DMS153 (cell line): ENCODE measurements around the gene ABL2.
"Not testable (repeated sequence)": the region's sequence is repeated elsewhere in the genome, so short reads cannot be mapped to it uniquely, and the experiment has no call there.

Experiments
- DNase-seq: peaks from one replicate; lab custom pipeline; 2025; lab: John Stamatoyannopoulos, UW

ABL2 gene

DNA sequence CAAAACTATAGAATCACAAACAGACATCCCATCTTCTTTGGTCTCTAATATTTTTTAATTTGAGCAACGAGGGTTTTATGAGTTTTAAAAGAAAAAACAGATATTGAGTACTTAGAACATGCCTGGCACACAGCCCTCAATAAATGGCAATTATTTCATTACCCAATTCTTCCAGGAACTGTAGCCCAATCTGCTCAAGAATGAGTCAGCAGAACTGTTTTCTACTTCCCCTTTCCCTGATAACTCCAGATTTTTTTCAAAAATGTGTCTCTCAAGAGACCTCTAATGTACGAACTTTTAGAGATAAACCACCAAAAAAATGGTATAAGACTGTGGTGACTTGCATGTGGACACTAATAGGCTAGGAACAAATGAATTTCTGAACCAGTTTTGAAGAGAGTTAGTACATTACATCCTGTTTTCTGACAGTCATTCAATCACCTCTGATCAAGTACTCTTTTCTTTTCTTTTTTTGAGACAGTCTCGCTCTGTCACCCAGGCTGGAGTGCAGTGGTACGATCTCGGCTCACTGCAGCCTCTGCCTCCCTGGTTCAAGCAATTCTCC, 11.5 kb downstream of the ABL2 start:
- no peak for DNase-seq

- not testable (repeated sequence) for DNase-seq
Measured at GRCh38 chr1:179213317-179213716, 16.2 kb downstream of the ABL2 start.

DNA sequence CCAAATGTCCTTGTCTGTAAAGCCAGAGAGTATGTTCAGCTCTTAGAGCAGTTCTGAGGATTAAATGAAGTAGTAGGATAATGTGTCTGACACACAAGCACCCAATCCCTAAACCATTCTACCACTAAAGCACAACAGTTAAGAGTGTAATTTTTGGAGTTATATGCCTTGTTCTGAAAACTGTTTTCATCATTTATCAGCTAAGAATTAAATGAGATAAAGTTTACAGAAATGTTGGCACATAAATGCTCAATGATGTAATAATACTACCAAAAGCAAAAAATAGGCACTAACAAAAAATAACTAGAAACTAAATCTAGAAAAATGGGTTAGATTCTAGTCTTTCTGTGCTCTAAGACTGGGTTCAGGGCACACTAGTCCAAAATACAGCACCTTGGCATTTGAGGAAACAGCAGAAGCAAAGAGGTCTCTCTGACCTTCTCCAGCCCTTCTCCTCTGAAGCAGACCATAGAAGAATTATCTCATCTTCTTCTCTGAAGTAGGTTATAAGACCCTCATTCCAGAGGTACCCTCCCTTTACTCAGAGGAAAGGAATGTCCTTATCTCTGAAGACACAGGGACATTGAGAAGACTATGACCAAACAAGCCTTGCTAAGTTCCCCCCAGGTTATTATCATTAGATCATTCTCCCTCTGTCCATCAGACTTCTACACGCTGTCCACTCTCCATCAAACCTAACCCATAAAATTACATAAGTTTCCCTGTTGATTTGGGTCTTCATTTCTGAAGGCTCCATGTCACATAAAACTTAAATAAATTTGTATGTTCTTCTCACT, 20.6 kb downstream of the ABL2 start:
- DNase-seq, result no peak

- no peak for DNase-seq
Measured at GRCh38 chr1:179206812-179207211, 22.7 kb downstream of the ABL2 start.

DNA sequence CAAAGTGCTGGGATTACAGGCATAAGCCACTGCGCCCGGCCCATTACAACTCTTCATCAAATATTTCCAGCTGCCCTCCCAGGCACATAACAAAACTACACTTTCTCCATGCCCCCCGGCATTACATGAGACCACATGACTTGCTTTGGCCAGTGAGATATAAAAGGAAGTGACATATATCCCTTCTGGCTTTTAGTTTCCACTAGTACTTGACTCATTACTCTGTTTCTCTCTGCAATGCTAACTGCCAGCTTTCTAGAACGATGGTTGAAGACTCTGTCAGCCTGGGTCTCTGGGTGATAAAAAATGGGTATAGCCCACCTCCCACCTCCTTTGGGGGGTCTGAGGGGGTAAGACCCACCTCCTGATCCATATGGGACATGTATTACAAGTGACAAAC, 24.2 kb downstream of the ABL2 start:
- DNase-seq, result no peak

GRCh38 chr1:179202161-179202560, 27.3 kb downstream of the ABL2 start:
- DNase-seq, result no peak

DNA sequence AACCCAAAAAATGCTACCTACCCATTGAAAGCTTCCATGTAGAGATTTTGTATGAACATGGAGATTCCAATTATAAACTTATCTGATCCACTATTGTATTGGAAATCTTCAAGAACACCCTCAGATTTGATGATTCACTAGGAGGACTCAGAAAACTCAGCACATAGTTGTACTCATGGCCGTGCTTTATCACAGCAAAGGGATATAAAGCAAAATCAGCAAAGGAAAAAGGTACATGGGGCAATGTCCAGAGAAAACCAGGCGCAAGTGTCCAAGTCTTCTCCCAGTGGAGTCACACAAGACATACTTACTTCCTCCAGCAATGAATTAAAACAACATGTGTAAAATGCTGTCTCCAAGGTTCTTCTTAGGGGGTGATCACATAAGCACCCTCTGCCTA, 28.9 kb downstream of the ABL2 start:
- no peak for DNase-seq

GRCh38 chr1:179197690-179198297, 31.7 kb downstream of the ABL2 start:
- DNase-seq, result no peak

- DNase-seq, result not testable (repeated sequence)
Measured at GRCh38 chr1:179195857-179196256, 33.6 kb downstream of the ABL2 start.

GRCh38 chr1:179195376-179195775, 34.1 kb downstream of the ABL2 start:
- DNase-seq, result no peak

DNA sequence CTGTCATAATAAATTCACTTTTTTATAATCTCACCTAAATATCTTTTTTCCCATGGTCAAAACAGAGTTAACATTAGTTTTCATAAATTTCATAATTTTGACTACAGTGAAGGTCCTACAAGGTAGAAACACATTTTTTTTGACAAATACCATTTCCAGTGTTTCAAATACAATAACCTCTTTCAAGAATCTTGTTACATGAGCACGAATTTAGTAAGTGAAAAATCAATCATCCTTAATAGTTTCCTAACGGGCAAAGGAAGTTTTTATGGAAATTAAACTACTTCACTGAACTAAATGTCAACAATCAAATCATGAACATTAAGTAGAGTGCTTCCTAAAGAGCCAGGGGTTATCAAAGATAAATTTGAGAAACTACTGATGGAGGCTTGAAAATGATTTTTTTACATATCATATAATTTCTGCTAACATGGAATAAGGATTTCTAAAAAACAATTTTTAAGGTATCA, 35.4 kb downstream of the ABL2 start:
- no peak for DNase-seq

DNA sequence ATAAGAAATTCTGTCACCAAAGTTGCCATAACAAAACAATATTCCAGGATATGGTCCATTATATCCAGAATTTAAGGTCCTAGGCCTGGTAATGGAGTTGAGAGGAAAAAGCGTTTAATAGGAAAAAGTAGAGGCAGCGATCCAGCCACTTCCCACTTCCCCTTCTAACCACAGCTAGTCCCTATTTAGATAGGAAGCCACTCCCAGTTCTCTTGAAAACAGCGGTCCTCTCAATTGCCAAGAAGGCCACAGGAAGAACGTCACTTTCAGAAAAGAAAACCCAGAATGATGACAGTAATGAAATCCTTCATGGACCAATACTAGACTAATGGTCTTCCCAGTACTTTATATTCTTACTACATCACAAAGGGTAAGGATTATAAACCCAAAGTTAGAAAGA, 38.6 kb downstream of the ABL2 start:
- no peak for DNase-seq

GRCh38 chr1:179187735-179188471, 41.6 kb downstream of the ABL2 start:
- no peak for DNase-seq

GRCh38 chr1:179187043-179187442, 42.4 kb downstream of the ABL2 start:
- no peak for DNase-seq

DNA sequence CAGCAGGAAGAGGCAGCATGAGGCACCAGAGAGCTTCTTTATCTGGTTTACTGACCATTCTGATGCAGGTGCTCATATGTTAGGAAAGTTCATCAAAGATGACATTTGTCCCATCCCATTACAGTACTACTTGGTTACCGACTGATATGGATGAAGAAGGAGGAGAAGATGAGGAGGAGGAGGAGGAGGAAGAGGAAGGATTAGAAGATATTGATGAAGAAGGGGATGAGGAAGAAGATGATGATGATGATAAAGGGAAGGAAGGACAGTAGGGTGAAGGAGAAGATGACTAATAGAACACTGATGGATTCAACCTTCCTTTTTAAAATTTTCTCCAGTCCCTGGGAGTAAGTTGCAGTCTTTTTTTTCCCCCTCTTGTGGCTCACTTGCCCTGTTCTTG, 45.1 kb downstream of the ABL2 start:
- DNase-seq, result no peak

DNA sequence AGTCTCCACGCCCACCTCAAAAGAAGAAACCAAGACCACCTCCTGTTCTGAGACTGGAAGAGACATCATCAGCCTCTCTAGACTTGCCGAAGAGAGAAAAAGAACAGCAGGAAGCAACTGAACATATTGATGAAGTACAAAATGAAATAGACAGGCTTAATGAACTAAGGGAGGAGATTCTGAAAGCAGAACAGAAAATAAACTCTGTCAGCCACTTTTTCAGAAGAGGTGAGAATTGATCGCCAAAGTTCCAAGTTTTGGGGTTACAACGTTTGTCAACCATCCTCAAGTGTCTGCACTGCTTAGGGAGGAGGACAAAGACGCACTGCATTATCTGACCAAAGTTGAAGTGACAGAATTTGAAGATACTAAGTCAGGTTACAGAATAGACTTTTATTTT, 45.6 kb downstream of the ABL2 start:
- DNase-seq, result no peak

- no peak for DNase-seq
Measured at GRCh38 chr1:179178950-179179349, 50.5 kb downstream of the ABL2 start.

- no peak for DNase-seq
Measured at GRCh38 chr1:179178183-179178582, 51.3 kb downstream of the ABL2 start.

- DNase-seq, result no peak
Measured at GRCh38 chr1:179177615-179178014, 51.9 kb downstream of the ABL2 start.

GRCh38 chr1:179177182-179177581, 52.3 kb downstream of the ABL2 start:
- DNase-seq, result no peak

GRCh38 chr1:179175011-179175841, 54.3 kb downstream of the ABL2 start:
- no peak for DNase-seq

- not testable (repeated sequence) for DNase-seq
Measured at GRCh38 chr1:179170468-179170770, 59.1 kb downstream of the ABL2 start.
